ENCODE data around the gene TAPBP. TPM values are rescaled to one million over a fixed set of nuclear protein-coding genes. Genes with fewer than 3 reads are reported as not detected.

Gene TAPBP
- total and polyA plus RNA-seq, 9 of the 15 experiments (the other 6 are each of a cell fraction or from before 2014, with no cell fraction given): 5.6 to 74.0 (median 22.3) TPM

DNA sequence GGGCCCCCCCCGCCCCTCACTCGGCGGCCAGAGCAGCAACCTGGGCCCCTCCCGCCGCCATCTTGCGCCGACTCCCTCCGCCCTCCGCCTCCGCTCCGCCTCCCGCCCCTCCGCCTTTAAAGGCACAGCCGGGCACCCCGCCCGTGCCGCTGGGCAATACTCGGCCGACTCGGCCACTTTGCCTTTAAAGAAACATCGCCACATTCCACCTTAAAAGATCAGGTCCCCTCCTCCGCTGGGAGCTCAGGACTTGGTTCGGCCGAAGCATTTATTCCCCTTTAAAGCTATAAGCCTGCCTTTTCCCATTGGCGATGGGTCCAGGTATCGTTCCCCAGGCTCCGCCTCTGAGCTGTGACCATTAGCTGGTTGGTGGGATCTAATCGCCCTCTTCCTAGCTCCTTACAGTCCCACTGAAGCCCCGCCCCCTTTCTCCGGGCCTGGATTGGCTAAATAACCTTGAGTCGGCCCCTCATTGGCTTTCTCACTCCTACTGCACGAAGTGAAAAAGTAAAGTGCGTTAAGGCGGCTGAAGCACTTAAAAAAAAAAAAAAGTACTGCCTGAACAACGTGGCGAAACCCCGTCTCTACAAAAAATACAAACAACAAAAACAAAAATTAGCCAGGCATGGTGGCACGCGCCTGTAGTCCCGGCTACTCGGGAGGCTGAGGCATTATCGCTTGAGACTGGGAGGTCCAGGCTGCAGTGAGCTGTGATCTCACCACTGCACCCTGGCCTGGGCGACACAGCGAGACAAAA, 4.0 kb upstream of the TAPBP start, which contains the start of gene ZBTB22 (continued):
- TF ChIP-seq, protein P1, sequence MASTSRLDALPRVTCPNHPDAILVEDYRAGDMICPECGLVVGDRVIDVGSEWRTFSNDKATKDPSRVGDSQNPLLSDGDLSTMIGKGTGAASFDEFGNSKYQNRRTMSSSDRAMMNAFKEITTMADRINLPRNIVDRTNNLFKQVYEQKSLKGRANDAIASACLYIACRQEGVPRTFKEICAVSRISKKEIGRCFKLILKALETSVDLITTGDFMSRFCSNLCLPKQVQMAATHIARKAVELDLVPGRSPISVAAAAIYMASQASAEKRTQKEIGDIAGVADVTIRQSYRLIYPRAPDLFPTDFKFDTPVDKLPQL (IDR thresholded peaks at IDR 0.05; ENCODE audit: extremely low read depth, insufficient read length): no peak
- TF ChIP-seq HNRNPLL (IDR thresholded peaks at IDR 0.05; ENCODE audit: low read depth, low read length, poor library complexity, severe bottlenecking): peak; percentile 64
- no peak for TF ChIP-seq FOSL1 (tag; conservative IDR thresholded peaks at IDR 0.05)
- peak; percentile 84 for TF ChIP-seq SP1 (CRISPR knock-in tag; IDR thresholded peaks at IDR 0.05)
- TF ChIP-seq, protein P2, sequence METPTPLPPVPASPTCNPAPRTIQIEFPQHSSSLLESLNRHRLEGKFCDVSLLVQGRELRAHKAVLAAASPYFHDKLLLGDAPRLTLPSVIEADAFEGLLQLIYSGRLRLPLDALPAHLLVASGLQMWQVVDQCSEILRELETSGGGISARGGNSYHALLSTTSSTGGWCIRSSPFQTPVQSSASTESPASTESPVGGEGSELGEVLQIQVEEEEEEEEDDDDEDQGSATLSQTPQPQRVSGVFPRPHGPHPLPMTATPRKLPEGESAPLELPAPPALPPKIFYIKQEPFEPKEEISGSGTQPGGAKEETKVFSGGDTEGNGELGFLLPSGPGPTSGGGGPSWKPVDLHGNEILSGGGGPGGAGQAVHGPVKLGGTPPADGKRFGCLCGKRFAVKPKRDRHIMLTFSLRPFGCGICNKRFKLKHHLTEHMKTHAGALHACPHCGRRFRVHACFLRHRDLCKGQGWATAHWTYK (CRISPR knock-in tag; IDR thresholded peaks at IDR 0.05): no peak
- TF ChIP-seq, protein P3, sequence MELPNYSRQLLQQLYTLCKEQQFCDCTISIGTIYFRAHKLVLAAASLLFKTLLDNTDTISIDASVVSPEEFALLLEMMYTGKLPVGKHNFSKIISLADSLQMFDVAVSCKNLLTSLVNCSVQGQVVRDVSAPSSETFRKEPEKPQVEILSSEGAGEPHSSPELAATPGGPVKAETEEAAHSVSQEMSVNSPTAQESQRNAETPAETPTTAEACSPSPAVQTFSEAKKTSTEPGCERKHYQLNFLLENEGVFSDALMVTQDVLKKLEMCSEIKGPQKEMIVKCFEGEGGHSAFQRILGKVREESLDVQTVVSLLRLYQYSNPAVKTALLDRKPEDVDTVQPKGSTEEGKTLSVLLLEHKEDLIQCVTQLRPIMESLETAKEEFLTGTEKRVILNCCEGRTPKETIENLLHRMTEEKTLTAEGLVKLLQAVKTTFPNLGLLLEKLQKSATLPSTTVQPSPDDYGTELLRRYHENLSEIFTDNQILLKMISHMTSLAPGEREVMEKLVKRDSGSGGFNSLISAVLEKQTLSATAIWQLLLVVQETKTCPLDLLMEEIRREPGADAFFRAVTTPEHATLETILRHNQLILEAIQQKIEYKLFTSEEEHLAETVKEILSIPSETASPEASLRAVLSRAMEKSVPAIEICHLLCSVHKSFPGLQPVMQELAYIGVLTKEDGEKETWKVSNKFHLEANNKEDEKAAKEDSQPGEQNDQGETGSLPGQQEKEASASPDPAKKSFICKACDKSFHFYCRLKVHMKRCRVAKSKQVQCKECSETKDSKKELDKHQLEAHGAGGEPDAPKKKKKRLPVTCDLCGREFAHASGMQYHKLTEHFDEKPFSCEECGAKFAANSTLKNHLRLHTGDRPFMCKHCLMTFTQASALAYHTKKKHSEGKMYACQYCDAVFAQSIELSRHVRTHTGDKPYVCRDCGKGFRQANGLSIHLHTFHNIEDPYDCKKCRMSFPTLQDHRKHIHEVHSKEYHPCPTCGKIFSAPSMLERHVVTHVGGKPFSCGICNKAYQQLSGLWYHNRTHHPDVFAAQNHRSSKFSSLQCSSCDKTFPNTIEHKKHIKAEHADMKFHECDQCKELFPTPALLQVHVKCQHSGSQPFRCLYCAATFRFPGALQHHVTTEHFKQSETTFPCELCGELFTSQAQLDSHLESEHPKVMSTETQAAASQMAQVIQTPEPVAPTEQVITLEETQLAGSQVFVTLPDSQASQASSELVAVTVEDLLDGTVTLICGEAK (IDR thresholded peaks at IDR 0.05): peak; percentile 58
- TF ChIP-seq, protein P3 (CRISPR knock-in tag; IDR thresholded peaks at IDR 0.05): no peak
- TF ChIP-seq CBX3 (IDR thresholded peaks at IDR 0.05; ENCODE audit: borderline replicate concordance in 1 of 2, low read length in 2 of 2): no peak
- peak; percentile 78 for TF ChIP-seq NFYB (IDR thresholded peaks at IDR 0.05; ENCODE audit: extremely low read depth, insufficient read length)
- TF ChIP-seq FOS (IDR thresholded peaks at IDR 0.05; ENCODE audit: extremely low read depth, insufficient read length): peak; percentile 76
- peak; percentile 19; the same call in 1 of the 2 replicates for TF ChIP-seq ZKSCAN1 (IDR thresholded peaks at IDR 0.05; ENCODE audit: low read depth, low read length)
- TF ChIP-seq CHD4 (IDR thresholded peaks at IDR 0.05; ENCODE audit: insufficient read depth, insufficient replicate concordance, low read depth, low read length, poor library complexity, severe bottlenecking): no peak
- TF ChIP-seq C11orf30 (IDR thresholded peaks at IDR 0.05; ENCODE audit: low read depth): peak; percentile 19; the same call in 1 of the 2 replicates

Data from K562 (cell line).